ENCODE data around the gene ARHGAP42.

DNA sequence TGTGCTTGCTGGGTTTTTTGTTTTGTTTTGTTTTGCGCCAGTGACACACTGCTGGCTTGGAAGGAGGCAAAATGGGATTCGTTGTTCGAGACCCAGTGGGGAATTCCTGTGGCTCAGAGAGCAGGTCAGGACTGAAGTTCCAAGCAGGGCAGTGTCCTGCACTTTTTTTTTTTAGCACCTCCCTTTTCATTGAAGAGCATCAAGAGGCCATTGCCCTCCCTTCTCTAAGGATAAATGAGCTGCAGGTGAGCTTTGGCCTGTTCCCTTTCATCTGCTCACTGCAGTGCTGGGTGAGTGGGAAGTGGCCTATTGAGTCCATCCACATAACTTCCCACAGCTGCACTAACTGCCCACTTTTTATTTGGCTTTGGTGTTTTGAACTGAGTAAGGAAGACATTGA lies 87.8 kb downstream of the ARHGAP42 start:
- TF ChIP-seq CTCF (IDR thresholded peaks at IDR 0.05) (no peak), POLR2A (IDR thresholded peaks at IDR 0.05) (no peak)
